Muscle layer of colon (tissue), 2 donors: ENCODE measurements around the gene TMEM232.
"Not testable (repeated sequence)": the region's sequence is repeated elsewhere in the genome, so short reads cannot be mapped to it uniquely, and the experiment has no call there.

Source experiments
- H3K27ac ChIP-seq: one replicate; pipeline ENCODE4 v1.7.0; 2013; ENCODE audit warnings: low read depth, mild to moderate bottlenecking, low read length, moderate library complexity
- H3K27me3 ChIP-seq, 2 donors: one replicate each; pipeline ENCODE4 v1.7.0; 2013; ENCODE audit warnings: low read length in 2 of 2, mild to moderate bottlenecking in 2 of 2; ENCODE audit not compliant: insufficient read depth in 2 of 2, control insufficient read depth in 1 of 2
- H3K36me3 ChIP-seq: one replicate; pipeline ENCODE4 v1.7.0; 2013; ENCODE audit warnings: mild to moderate bottlenecking, low read length; ENCODE audit not compliant: insufficient read depth
- H3K4me1 ChIP-seq: one replicate; pipeline ENCODE4 v1.7.0; 2013; ENCODE audit warnings: mild to moderate bottlenecking, low read length; ENCODE audit not compliant: insufficient read depth
- H3K4me3 ChIP-seq, 2 donors: one replicate each; pipeline ENCODE4 v1.7.0; 2013; ENCODE audit warnings: low read length in 2 of 2, low read depth in 1 of 2, mild to moderate bottlenecking in 1 of 2, moderate library complexity in 1 of 2
- H3K9ac ChIP-seq: one replicate; pipeline ENCODE4 v1.7.0; 2013; ENCODE audit warnings: low read length
- H3K9me3 ChIP-seq: one replicate; pipeline ENCODE4 v1.7.0; 2013; ENCODE audit warnings: mild to moderate bottlenecking, low read length
- donor health status: abdominal sarcoma.
- donor health status: Adenocarcinoma of cecum.

Gene TMEM232

DNA sequence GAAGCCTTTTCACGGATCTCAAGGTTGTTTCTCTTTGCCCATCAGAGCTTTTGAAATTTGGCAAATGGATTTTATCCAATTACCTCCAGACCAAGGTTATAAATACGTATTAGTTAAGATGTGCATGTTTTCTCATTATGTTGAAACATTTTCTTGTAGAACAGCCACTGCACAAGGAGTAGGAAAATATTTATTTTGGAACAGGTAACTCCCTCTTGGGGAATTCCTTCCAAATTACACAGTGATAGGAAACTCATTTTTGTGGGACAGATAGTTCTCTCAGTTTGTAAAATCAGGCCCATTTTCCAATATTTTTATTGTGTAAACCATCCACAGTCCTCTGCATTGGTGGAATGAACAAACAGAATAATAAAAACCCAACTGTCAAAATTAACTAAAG is 23.0 kb downstream of the TMEM232 start:
- Histone ChIP-seq H3K27me3 (no peaks in the 10 kb centered on the region), H3K9ac (no peak overlapping the region), H3K4me3 (no peak overlapping the region), H3K36me3 (no peaks in the 10 kb centered on the region), H3K27ac (no peak overlapping the region), H3K4me1 (no peaks in the 10 kb centered on the region), H3K9me3 (no peaks in the 10 kb centered on the region)

DNA sequence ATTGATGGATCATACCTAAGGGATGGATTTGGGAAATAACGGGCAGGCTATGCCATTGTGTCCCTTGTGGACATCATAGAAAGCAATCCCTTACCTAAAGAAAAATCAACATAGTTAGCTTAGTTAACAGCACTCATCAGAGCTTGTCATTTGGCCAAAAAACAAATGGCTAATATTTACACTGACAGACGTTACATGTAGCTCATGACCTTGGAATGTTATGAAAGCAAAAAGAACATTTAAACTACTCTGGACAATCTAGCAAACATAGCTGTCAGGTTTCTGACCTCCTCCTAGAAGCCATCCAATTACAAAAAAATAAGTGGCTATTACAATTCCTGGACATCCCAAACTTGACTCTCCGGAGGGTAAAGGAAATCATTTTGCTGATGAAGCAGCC is 23.8 kb downstream of the TMEM232 start:
- Histone ChIP-seq H3K4me3 (no peak overlapping the region), H3K27ac (no peak overlapping the region), H3K27me3 (no peaks in the 10 kb centered on the region)

DNA sequence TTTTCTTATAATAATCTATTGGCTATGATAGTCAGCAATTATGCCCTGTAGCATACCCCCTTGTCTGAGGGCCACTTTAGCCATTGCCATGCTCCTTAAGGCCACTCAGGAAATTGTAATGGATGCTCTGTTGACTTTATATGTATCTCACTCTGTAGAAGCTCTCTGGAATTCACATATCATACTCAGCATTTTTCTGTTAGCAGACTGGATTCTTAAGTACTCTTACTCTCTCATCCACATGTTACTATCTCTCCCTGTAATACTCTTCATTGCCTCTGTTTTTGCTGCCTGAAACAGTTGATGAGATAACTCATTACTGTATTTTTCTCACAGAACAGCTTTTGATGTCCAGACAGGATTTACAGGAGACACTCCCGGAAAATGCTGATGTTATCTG is 24.2 kb downstream of the TMEM232 start:
- Histone ChIP-seq H3K4me3 (no peak overlapping the region), H3K9ac (no peak overlapping the region), H3K36me3 (no peaks in the 10 kb centered on the region), H3K9me3 (no peaks in the 10 kb centered on the region), H3K27ac (no peak overlapping the region), H3K27me3 (no peaks in the 10 kb centered on the region), H3K4me1 (no peaks in the 10 kb centered on the region)

More for the DNA sequence above, 23.8 kb downstream of the TMEM232 start:
- Histone ChIP-seq H3K36me3 (no peaks in the 10 kb centered on the region), H3K4me1 (no peaks in the 10 kb centered on the region), H3K9ac (no peak overlapping the region), H3K9me3 (no peaks in the 10 kb centered on the region)

DNA sequence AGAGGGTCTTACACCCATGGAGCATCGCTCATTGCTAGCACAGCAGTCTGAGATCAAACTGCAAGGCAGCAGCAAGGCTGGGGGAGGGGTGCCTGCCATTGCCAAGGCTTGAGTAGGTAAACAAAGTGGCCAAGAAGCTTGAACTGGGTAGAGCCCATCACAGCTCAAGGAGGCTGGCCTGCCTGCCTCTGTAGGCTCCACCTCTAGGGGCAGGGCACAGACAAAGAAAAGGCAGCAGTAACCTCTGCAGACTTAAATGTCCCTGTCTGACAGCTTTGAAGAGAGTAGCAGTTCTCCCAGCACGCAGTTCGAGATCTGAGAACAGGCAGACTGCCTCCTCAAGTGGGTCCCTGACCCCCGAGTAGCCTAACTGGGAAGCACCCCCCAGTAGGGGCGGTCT is 33.8 kb downstream of the TMEM232 start:
- H3K36me3 ChIP-seq, H3K4me3 ChIP-seq, H3K27ac ChIP-seq, H3K4me1 ChIP-seq, H3K9me3 ChIP-seq, H3K27me3 ChIP-seq, H3K9ac ChIP-seq: not testable (repeated sequence)

DNA sequence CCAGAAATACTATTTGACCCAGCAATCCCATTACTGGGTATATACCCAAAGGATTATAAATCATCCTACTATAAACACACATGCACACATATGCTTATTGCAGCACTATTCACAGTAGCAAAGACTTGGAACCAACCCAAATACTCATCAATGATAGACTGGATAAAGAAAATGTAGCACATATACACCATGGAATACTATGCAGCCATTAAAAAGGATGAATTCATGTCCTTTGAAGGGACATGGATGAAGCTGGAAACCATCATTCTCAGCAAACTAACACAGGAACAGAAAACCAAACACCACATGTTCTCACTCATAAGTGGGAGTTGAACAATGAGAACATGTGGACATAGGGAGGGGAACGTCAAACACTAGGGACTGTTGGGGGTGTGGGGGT is 35.9 kb downstream of the TMEM232 start:
- not testable (repeated sequence) for H3K9ac ChIP-seq, H3K36me3 ChIP-seq, H3K27me3 ChIP-seq, H3K9me3 ChIP-seq, H3K4me1 ChIP-seq, H3K4me3 ChIP-seq, H3K27ac ChIP-seq

DNA sequence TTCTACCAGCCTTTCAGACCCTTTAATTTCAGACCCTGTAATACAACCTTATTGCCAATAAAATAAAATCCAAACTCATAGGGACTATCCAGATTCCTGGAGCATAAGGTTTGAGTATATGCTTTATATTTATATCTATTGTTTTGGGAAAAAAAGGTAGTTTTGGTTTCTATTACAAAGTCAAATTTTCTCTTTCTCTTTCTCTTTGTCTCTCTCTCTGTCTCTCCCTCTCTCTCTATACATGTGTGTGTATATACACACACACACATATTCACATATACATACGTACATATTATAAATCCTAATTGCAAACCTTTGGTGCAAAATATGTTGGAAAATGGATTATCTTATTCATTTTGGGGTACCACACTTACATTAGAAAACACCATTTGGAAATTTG is 39.0 kb downstream of the TMEM232 start:
- H3K4me1 ChIP-seq: no peaks in the 10 kb centered on the region
- H3K27ac ChIP-seq: no peak overlapping the region
- H3K36me3 ChIP-seq: no peaks in the 10 kb centered on the region
- no peaks in the 10 kb centered on the region for H3K9me3 ChIP-seq
- no peaks in the 10 kb centered on the region for H3K27me3 ChIP-seq
- no peak overlapping the region for H3K4me3 ChIP-seq
- no peak overlapping the region for H3K9ac ChIP-seq

DNA sequence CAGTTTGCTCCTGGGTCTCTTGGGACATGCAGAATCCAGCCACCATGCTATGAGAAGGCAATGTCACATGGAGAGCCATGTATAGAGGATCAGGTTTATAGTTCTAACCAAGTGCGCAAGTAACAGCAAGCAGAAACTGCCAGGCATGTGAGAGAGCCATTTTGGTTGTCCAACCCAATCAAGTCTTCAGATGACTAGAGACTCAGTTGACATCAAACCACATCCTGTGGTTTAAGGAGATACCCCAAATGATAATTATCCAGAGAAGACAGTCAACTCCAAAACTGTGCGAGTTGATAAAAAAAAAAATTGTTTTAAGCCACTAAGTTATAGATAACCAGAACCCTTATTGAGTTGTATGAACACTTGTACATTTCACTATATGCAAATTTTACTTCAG is 40.2 kb downstream of the TMEM232 start:
- H3K27me3 ChIP-seq: no peaks in the 10 kb centered on the region
- no peak overlapping the region for H3K9ac ChIP-seq
- H3K36me3 ChIP-seq: no peaks in the 10 kb centered on the region
- H3K27ac ChIP-seq: no peak overlapping the region
- H3K4me1 ChIP-seq: no peaks in the 10 kb centered on the region
- no peak overlapping the region for H3K4me3 ChIP-seq
- no peaks in the 10 kb centered on the region for H3K9me3 ChIP-seq

DNA sequence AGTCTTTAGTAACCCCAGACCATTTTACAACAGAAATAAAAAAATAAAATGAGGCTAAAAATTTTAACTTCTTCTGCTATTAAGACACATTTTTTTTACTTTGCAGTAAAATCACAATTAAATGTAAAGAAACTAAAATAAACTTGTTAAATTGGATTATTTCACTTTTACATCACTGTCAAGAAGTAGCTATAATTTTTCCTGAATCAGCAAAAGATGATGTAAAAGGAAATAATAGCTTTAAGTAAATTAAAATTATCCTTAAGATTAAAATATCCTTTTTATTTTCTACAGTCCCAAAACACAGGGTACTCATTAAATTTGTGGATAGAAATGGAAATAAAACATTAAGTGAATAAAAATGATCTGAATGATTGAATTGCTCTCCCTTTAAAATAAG is 44.5 kb downstream of the TMEM232 start:
- Histone ChIP-seq H3K9ac (no peak overlapping the region), H3K27me3 (no peaks in the 10 kb centered on the region), H3K9me3 (no peaks in the 10 kb centered on the region), H3K27ac (no peak overlapping the region), H3K4me3 (no peak overlapping the region), H3K4me1 (no peaks in the 10 kb centered on the region), H3K36me3 (no peaks in the 10 kb centered on the region)

DNA sequence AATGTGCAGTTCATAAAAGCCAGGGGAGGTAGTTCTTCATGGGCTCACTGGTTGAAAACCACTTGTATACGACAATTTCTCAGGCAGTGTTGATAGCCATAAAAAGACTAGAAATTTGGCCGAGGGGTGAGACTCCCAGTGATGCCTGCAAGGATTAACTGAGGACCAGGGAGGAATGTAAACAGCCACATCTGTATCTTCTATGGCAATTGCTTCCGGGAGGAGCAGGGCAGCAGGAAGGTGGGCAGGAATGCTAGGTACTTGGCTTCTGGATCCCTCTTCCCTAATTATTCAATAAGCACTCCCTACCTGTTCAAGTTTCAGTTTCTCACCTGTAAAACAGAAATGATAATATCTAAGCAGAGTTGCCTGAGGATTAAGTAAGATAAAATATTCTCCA is 45.4 kb downstream of the TMEM232 start:
- Histone ChIP-seq H3K27me3 (no peaks in the 10 kb centered on the region), H3K9ac (no peak overlapping the region), H3K27ac (no peak overlapping the region), H3K36me3 (no peaks in the 10 kb centered on the region), H3K4me1 (no peaks in the 10 kb centered on the region), H3K9me3 (no peaks in the 10 kb centered on the region), H3K4me3 (no peak overlapping the region)

DNA sequence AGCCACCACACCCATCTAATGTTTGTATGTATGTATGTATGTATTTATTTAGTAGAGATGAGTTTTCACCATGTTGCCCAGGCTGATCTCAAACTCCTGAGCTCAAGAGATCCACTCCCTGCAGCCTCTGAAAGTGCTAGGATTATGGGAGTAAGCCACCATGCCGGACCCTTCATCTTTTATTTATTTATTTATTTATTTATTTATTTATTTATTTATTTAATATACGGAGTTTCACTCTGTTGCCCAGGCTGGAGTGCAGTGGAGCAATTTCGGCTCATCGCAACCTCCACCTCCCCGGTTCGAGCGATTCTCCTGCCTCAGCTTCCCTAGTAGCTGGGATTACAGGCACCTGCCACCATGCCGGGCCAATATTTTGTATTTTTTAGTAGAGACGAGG is 49.9 kb downstream of the TMEM232 start:
- H3K4me1 ChIP-seq, H3K4me3 ChIP-seq, H3K27me3 ChIP-seq, H3K9ac ChIP-seq, H3K36me3 ChIP-seq, H3K27ac ChIP-seq, H3K9me3 ChIP-seq: not testable (repeated sequence)

DNA sequence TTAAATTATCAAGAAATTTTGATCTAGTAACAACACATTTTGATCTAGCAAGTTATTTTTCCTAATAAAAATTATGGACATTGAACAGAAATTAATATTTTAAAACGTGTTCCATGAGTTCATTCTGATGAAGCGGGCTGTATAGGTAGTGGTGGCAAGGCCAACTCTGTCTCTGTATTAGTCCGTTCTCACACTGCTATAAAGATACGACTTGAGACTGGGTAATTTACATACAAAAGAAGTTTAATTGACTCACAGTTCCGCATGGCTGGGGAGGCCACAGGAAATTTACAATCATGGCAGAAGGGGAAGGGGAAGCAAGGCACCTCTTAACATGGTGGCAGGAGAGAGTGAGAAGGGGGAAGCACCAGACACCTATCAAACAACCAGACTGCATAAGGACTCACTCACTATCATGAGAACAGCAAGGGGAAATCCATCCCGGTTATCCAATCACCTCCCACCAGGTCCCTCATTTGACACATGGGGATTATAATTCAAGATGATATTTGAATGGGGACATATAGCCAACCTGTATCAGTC is 61.2 kb downstream of the TMEM232 start:
- H3K9me3 ChIP-seq: no peaks in the 10 kb centered on the region
- H3K4me3 ChIP-seq: no peak overlapping the region
- no peak overlapping the region for H3K27ac ChIP-seq
- H3K36me3 ChIP-seq: no peaks in the 10 kb centered on the region
- H3K4me1 ChIP-seq: no peaks in the 10 kb centered on the region
- no peaks in the 10 kb centered on the region for H3K27me3 ChIP-seq
- no peak overlapping the region for H3K9ac ChIP-seq

DNA sequence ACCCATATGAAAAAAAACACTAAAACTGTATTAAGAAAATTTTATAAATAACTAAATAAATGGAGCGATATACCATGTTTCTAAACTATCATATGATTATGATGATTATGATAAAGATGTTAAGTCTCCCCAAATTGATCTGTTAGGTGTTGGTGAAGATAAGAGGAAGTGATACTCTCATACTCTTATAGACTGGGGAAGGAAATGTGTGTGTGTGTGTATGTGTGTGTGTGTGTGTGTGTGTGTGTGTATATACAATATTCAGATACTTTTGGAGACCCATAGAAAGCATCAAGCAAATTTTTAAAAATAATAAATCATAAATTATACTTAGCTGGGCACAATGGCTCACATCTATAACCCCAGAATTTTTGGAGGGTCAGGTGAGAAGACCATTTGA is 62.9 kb downstream of the TMEM232 start:
- Histone ChIP-seq H3K4me3 (no peak overlapping the region), H3K27ac (no peak overlapping the region), H3K9me3 (no peaks in the 10 kb centered on the region), H3K4me1 (no peaks in the 10 kb centered on the region), H3K27me3 (no peaks in the 10 kb centered on the region), H3K36me3 (no peaks in the 10 kb centered on the region), H3K9ac (no peak overlapping the region)
